Measurements from ENCODE around the gene GLI2.
A peak's percentile ranks its signal among the peaks of the same experiment; 100 is the strongest.

Gene GLI2

DNA sequence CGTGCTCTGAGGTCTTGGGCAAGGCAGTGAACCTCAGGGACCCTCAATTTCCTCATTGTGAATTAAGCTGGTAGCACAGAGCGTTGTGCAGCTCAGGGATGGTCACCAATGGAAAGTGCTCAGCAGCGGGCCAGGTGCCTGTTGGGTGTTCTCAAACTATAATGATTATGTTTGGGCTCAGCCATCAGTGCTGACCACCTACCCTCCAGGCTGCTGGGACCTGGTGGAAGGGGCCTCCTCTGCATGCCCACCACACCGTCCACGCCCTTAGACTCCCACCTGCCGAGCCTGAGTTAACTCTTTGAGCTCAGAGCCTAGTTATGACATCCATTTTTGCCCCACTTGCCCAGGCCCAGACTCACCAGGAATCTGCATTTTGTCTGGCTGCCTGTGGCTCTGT lies 35.0 kb downstream of the GLI2 start:
- no peak for DNase-seq (ENCODE audit: low read depth)

DNA sequence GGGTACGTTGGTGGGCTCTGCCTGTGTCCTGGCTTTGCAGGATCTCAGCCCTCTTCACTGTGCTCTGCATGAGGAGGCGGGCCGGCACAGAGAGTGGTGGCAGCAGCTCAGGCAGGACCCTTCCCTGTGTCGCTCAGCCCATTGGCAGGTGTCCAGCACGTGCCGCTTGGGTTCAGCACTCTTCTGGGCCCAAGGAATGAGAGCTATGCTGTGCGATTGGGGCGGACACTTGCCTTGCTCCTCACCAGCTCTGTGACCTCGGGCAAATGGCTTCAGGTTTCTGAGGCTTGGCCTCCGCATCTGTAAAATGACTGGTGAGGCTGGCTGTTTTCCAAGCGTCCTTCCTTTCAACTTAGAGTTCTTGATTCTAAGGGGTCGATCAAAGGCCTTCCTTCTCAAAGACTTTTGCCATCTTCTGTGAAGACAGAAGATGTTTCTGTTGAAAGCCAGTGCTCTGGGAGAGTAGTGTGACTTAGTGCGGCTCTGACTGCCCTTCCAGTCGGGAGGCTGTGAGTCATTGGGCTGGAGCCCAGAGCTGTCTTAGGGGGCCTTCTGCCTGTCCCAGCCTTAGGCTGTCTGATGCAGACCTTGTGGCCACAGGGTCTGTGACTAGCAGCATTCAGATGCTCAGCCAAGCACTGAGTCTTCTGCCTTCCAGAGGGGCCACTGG lies 35.6 kb downstream of the GLI2 start:
- peak; percentile 82 for DNase-seq (ENCODE audit: low read depth)

DNA sequence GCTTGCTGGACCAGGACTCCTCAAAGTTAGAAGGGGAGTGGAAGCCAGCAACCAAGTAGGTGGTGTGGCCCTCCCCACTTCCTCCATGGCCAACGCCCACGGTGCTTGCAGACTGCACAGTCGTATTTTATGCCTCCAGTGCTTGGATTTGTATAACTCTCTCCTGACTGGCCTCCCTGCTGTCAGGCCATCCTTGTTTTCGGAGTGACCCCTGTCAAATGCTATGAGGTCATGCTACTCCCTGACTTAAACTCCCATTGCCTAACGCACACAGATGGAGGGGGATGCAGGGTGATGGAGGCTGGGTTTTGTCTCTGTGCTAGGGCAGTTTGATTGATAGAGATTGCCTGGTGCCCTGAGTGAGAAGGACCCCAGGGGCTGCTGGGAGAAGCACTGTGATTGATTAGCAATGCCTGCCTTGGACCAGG lies 36.1 kb downstream of the GLI2 start:
- peak; percentile 65 for DNase-seq (ENCODE audit: low read depth)

DNA sequence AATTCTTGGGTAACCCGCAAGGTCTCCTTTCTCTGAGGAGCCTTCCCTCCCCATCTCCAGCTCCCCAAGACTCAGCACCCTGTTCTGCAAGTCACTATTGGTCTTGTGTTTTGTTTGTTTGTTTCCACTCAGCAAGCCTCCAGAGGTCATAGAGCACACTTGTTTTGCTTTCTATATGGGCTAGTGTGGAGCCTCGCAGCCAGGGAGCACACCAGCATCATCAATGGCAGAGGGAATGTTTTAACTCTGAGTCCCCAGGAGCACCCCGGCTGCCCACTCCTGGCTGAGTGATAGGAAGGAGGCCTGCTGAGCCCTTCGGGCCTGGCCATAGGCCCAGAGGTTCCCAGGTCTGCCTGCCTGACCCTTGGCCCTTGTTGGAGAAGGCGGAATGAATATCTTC lies 36.6 kb downstream of the GLI2 start:
- DNase-seq (ENCODE audit: low read depth) = no peak

DNA sequence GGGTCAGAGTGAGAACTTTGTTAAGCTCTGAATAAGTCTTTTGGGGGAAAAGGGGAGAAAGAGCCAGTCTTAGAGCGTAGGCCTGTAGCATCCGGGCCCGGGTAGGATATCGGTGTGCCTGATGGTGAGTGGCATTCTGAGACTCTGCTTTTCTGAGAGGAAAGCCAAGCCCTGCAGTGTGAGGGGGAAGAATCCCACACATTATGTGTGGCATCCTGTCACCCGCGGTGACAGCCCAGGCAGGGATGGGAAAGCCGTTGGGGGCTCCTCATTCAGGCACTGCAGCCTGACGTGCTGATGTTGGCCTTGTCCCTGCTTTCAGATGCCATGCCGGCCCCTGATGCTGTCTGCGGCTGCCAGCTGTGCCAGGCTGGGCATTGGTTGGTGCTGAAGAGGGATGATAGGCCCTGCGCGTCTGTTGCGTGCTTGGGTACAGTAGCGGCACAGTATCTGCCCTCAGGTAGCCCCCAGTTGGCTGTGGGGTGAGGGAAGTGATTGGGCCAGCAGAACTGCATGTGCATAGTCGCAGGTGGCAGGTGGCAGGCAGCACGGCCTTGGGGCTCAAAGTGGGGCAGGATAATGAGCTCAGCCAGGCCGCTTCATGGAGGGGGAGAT lies 37.6 kb downstream of the GLI2 start:
- DNase-seq (ENCODE audit: low read depth) = no peak

DNA sequence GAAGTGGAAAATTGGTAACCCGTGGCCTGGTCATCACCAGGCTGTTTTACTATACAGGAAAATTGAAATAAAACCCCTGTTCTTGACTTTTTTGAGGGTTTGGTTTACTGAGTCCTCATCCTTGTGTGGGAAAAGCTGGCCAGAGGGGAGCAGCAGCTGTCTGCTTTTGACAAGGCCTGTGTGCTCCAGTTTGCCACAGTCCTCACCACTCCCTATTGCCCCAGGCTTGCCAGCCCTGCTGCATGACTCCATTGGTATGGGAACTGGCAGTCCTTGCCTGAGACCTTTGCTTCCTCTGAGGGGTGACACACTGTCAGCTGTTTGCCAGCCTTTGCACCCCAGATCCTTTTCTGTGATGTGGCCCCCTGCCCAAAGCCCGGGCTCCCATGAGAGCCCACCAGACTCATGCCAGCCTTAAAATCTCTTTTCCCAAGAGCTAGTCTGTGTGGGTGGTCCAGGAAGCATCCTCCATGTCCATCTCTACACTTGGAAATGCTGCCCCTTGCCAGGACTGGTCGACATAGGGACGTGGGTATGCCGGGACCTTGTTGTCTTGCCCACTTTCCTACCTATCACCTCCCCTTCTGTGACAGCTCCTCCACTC lies 39.0 kb downstream of the GLI2 start:
- DNase-seq (ENCODE audit: low read depth) = no peak

DNA sequence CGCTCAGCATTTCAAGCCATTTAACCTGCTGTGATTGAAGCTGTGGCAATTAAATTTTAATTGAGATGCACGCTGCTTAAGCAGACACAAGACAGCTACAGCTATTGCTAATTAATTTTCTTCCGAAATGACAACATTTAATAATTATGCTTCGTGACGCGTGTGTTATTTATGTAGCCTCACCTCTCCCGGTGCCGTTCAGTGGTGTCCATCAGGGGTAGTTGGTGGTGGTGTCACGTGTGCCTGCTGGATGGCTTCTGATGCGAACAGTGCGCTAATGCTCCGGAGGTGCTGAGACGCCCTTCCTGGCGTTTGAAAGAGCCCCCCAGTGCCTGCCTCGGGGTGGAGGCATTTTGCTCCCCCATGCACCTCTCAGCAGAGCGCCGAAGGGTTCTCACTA lies 39.5 kb downstream of the GLI2 start:
- no peak for DNase-seq (ENCODE audit: low read depth)

DNA sequence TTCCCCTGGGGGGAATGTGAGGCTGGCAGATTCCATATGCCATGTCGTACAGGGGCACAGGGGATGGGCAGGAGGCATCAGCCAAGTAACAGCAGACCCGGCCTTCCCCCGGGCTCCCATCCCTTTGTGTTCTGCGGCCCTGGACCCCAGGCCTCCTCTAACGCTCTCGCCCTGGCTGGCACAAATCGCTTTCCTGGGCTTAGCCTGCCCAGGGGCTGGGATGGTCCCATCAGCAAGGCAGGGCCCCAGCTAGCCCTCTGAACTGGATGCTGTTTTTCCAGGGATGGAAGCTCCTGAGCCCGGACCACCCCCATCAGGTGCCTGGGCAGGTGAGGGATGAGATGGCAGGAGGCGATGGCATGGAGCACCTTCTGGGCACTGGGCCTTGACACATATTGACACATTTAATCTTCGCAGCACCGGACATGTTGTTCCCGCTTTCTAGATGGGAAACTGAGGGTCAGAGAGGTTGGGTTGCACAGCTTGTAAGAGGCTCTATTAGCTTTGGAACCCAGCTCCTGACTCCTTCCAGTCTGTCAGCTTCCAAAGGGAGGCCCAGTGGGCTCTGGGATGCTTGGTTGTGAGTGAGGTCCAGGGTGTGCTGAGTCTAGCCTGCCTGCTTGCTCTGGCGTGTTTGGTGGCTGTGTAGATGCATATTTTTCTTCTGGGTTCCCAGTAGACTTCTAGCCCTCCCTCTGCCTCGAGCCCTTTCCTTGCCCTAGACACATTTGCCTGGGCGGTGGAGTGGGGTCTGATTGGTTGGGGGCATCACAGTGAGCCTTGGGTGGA lies 40.3 kb downstream of the GLI2 start:
- no peak for DNase-seq (ENCODE audit: low read depth)

DNA sequence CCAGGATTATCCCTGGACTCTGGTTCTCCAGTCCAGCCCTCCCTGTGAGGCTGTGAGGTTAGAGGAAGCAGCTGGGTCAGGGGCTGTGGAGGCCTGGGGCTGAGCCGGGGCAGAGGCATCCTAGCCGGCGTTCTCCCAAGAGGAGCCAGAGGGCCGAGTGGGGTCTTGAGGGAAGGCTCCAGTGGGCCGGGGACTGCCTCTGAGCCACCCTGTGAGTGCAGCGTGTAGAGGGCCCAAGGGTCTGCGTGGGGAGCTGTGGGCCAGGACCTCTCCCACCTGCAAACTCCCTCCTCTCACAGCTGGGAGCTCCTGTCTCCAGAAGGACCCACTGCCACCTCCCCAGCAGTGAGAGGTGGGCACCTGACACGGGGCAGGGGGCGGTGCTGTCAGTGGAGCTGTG lies 41.0 kb downstream of the GLI2 start:
- DNase-seq (ENCODE audit: low read depth) = no peak

DNA sequence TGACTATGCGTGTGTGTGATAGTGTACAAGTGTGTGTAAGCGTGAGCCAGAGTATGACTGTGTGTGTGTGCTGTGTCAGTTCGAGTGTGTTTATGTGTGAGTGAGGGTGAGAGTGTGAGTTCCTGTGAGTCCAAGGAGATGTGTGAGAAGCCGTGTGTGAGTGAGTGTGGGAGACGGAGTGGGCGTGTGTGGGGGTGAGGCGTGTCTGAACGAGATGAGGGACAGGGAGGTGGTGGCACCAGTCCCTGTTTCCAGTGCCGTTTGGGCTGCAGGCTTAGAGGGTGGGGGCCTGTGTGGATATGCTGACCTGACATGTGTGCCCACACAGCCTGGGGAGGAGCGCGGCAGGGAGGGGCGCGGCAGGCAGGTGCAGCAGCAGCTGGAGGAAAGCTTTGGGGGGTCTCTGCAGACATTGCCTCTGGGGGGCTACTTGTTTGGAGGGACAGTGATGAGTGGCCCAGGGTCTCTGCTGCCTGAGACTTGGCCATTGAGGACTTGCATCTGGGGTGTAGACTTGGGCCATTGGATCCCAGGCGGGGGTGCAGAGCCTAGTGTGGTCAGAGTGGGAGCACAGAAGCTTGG lies 41.6 kb downstream of the GLI2 start:
- no peak for DNase-seq (ENCODE audit: low read depth)

DNA sequence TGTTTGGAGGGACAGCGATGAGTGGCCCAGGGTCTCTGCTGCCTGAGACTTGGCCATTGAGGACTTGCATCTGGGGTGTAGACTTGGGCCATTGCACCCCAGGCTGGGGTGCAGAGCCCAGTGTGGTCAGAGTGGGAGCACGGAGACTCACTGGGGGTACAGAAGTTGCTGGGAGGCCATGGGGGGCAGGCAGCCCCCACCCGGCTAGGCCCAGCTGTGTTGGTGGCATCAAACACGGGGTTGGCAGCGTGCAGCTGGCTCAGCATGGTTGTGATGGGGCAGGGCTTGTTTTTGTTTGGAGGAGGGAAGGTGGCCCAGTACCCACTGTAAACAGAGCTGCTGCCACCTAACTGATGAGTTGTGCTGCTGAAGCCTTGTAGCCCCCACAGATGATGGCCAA lies 42.1 kb downstream of the GLI2 start:
- DNase-seq (ENCODE audit: low read depth) = no peak

DNA sequence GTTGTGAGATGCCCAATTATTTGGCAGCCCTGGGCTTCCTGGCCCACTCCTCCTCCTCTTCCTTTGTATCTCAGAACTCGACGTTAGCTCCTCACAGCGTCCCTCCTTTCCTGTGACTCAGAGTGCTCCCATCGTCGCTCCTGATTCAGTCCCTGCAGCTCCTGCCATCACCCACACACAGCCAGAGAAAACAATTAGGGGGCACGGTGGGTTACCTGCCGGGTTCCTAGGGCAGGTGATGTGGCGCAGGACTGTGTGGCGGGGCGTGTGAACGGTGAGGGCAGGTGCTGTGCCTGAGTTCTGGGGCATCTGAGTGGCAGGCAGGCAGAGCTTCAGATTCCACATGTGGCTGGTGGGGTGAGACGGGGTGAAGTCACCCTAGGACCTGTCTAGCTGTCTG lies 42.6 kb downstream of the GLI2 start:
- no peak for DNase-seq (ENCODE audit: low read depth)

DNA sequence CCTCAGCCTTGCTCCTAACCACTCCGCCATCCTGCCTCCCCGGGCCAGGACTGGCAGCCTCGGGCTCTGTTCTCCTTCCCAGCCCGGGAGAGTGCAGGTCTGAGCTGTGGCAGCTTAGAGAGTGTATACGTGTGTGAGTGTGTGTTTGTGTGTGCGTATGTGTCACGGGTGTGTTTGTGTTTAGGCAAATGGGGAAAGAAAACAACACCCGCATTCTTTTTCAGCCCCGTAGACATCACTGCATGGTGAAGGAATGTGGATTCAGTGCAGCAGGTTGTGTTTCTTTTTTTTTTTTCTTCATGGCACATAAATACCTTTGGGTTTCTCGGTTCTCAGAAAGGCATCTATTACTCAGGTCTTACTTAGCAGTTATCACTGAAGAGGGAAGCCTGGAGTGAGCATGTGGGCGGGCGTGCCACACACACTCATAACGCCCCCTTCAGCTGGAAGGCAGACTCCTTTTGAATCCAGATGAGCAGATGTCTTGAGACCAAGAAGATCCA lies 44.2 kb downstream of the GLI2 start:
- peak; percentile 97 for DNase-seq (ENCODE audit: low read depth)

DNA sequence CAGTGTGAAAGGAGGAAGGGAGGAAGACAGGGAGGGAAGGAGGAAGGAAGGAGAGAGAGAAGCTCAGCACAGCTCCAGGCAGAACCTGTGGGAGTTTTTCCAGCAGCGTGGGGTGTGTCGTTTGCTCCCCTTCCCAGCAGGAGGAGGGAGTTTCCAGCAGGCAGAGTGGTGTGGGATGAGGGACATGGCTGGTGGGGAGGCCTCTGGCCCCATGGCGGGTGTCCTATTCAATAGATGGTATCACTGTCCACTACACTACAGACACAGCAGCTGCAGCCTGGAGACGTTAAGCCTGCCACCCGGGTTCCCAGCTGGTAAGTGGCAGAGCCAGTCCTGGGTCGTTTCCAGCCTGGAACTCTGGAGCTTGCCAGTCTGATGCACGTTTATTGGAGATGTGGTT lies 44.7 kb downstream of the GLI2 start:
- peak; percentile 39 for DNase-seq (ENCODE audit: low read depth)

DNA sequence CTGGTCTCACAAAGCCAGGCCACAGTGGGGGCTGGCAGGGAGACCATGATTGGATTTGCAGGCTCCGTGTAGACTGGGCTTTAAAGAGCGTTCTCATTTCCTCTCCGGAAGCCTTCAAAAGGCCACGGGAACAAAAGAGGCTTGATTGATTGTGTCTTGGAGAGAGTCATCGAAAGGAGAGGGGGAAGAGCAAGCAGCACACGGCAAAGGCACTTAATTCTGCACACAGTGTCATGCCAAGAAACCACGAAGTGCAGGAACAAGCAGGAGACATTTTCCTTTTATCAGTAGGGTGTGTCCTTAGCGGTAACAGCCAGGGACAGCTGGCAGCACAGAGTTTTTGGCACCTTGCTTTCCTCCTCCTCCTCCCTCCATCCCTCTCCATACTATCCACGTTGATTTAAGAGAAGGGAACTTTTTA lies 47.7 kb downstream of the GLI2 start:
- no peak for DNase-seq (ENCODE audit: low read depth)

DNA sequence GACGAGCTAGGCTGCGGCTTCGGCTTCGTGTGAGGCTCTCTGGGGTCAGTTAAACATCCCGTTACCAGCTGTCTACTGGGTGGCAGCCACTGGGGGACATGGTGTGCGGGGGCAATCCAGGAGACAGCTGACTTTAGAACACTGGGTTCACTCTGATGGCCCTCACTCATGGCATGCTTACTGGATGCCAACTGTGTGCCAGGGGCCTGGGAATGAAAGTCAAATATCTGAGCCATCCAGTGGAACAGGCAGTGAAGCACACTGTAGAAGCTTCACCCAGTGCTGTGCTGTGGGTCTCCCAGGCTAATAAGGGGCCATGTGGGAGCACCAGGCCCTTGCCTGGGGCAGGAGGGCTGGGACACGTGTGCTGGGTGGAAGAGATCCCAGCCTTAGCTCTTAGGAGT lies 48.3 kb downstream of the GLI2 start:
- no peak for DNase-seq (ENCODE audit: low read depth)
